Astrocyte of the spinal cord (primary cell): Measurements from ENCODE around the gene NPAS3.

ENCODE experiments used
- DNase-seq: peaks from one replicate; pipeline ENCODE4 v3.0.0; 2011; ENCODE audit warnings: low read depth, low spot score
- H3K4me3 ChIP-seq: 2 replicates; pipeline ENCODE4 v1.5.1; 2011; ENCODE audit warnings: low read depth, mild to moderate bottlenecking, low read length, moderate library complexity
- CTCF ChIP-seq: IDR thresholded peaks from 2 replicates; pipeline ENCODE4 v1.5.1; 2012; ENCODE audit warnings: low read depth, mild to moderate bottlenecking, low read length, inconsistent platforms
- in situ Hi-C: cut with HindIII; loops from 2 replicates; pipeline ENCODE4 v1.10.0; 2017; ENCODE audit warnings: low sequenced_read_pairs

The NPAS3 gene

GRCh38 chr14:33207467-33208017 is 268.9 kb downstream of the NPAS3 start:
- H3K4me3 ChIP-seq: no peak overlapping the region
- in situ Hi-C loops: no loop called here
- TF ChIP-seq CTCF: no peak
- no peak for DNase-seq

DNA sequence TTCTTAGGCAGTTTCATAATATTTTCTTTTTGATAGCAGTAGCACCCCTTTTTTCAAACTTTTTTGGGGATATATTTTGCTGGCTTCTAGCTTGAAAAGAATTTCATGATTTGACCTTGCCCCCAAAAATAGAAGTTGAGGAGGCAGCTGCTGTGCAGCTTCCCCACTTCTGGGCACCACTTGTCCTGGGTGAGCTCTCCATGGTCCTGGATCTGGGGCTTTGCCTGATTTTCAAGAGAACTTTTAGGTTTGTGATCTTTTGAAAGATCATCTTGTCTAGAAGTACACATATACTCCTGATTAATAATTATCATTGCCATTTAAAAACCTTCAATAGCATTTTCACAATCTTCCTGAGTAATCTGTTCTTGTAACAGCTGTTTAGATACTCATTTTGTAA is 271.6 kb downstream of the NPAS3 start:
- peak; percentile 46 for DNase-seq
- in situ Hi-C loops: no loop called here
- H3K4me3 ChIP-seq: no peak overlapping the region
- TF ChIP-seq CTCF: no peak

GRCh38 chr14:33218026-33218425 is 279.3 kb downstream of the NPAS3 start:
- H3K4me3 ChIP-seq: no peak overlapping the region
- in situ Hi-C loops: no loop called here
- no peak for DNase-seq
- no peak for TF ChIP-seq CTCF

GRCh38 chr14:33219957-33220356 is 281.3 kb downstream of the NPAS3 start:
- H3K4me3 ChIP-seq: no peak overlapping the region
- DNase-seq: no peak
- TF ChIP-seq CTCF: no peak
- in situ Hi-C loops: no loop called here

- no peak overlapping the region for H3K4me3 ChIP-seq
- in situ Hi-C loops: no loop called here
- no peak for TF ChIP-seq CTCF
- peak; percentile 45 for DNase-seq
These were observed 290.7 kb downstream of the NPAS3 start for GRCh38 chr14:33229269-33229929.

DNA sequence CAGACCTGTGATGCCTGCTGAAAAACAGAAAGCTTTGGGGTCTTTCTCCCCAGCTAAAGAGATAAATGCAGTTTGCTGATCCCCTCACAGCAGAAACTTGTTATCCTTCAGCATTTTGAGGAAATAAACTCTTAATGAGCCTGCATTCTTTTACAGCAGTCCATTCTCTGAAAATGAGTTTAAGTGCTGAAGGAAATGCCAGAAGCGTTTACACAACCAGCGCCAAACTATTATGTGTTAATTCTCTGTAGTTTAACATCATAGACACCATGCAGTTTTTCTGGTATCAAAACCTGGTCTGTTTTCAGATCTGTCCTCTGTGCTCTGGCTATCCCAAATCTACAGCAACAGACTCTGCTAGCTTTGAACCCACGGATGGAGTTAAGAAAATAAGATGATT is 291.3 kb downstream of the NPAS3 start:
- in situ Hi-C loops: no loop called here
- H3K4me3 ChIP-seq: no peak overlapping the region
- no peak for TF ChIP-seq CTCF
- DNase-seq: no peak

- DNase-seq: no peak
- in situ Hi-C loops: no loop called here
- no peak overlapping the region for H3K4me3 ChIP-seq
- no peak for TF ChIP-seq CTCF
These were observed 293.4 kb downstream of the NPAS3 start for GRCh38 chr14:33232031-33232430.
